WTC11 (cell line): ENCODE data around the gene DNAJC10.

Experiments
- CBFB ChIP-seq: sonication (generic); formaldehyde crosslinking; IDR thresholded peaks from 2 replicates; pipeline ENCODE4 v1.8.1; 2022; ENCODE audit warnings: mild to moderate bottlenecking, low read depth, missing genetic modification reagents
- NFATC4 ChIP-seq: fragments of 250-450 bp; sonication (Bioruptor Pico); IDR thresholded peaks from 2 replicates; pipeline ENCODE4 v1.9.0; 2021; ENCODE audit warnings: mild to moderate bottlenecking
- SP1 ChIP-seq: sonication (generic); formaldehyde crosslinking; conservative IDR thresholded peaks from 2 replicates; pipeline ENCODE4 v1.8.1; 2022; ENCODE audit warnings: missing genetic modification reagents
- ZBTB21 ChIP-seq: sonication (generic); formaldehyde crosslinking; IDR thresholded peaks from 2 replicates; pipeline ENCODE4 v1.8.1; 2023; ENCODE audit warnings: mild to moderate bottlenecking, missing genetic modification reagents, borderline replicate concordance
- ZNF121 ChIP-seq: sonication (generic); formaldehyde crosslinking; IDR thresholded peaks from 2 replicates; pipeline ENCODE4 v1.8.0; 2023; ENCODE audit warnings: missing genetic modification reagents
- TF ChIP-seq, protein P1 (sequence below): fragments of 200-600 bp; IDR thresholded peaks from 2 replicates; pipeline ENCODE4 v1.8.0; 2022; ENCODE audit warnings: antibody characterized with exemption
- TF ChIP-seq, protein P2 (sequence below): sonication (generic); formaldehyde crosslinking; IDR thresholded peaks from 2 replicates; pipeline ENCODE4 v1.8.0; 2022; ENCODE audit warnings: mild to moderate bottlenecking, missing genetic modification reagents
- TF ChIP-seq, protein P3 (sequence below): sonication (generic); formaldehyde crosslinking; IDR thresholded peaks from 2 replicates; pipeline ENCODE4 v1.8.0; 2022; ENCODE audit warnings: mild to moderate bottlenecking, missing genetic modification reagents
- TF ChIP-seq, protein P4 (sequence below): sonication (generic); formaldehyde crosslinking; IDR thresholded peaks from 2 replicates; pipeline ENCODE4 v1.8.1; 2023; ENCODE audit warnings: mild to moderate bottlenecking, missing genetic modification reagents, moderate library complexity

DNA sequence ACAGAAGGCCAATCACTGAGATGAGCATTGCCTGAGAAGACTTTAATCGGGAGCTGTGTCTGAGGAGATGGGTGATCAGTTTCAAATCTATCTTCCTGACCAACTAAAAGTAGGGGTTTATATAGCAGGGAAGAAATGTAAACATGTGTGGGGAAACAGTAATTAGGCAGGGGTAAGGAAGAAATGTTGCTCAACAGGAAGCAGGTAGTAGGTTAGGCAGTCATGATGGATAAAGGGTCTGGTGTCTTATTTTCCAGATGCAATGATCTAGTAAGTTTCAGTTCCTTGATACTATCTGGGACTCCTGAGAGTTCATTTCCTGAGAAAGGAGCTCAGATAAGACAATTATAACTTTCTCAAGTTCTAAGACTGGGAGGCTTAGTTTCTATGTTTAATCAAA, 33.8 kb upstream of the DNAJC10 start:
- TF ChIP-seq SP1 (CRISPR knock-in tag) (no peak), CBFB (CRISPR knock-in tag) (no peak), ZNF121 (CRISPR knock-in tag) (no peak), NFATC4 (CRISPR knock-in tag) (no peak), ZBTB21 (CRISPR knock-in tag) (no peak)
- TF ChIP-seq, protein P1, sequence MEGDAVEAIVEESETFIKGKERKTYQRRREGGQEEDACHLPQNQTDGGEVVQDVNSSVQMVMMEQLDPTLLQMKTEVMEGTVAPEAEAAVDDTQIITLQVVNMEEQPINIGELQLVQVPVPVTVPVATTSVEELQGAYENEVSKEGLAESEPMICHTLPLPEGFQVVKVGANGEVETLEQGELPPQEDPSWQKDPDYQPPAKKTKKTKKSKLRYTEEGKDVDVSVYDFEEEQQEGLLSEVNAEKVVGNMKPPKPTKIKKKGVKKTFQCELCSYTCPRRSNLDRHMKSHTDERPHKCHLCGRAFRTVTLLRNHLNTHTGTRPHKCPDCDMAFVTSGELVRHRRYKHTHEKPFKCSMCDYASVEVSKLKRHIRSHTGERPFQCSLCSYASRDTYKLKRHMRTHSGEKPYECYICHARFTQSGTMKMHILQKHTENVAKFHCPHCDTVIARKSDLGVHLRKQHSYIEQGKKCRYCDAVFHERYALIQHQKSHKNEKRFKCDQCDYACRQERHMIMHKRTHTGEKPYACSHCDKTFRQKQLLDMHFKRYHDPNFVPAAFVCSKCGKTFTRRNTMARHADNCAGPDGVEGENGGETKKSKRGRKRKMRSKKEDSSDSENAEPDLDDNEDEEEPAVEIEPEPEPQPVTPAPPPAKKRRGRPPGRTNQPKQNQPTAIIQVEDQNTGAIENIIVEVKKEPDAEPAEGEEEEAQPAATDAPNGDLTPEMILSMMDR, result no peak
- TF ChIP-seq, protein P2, sequence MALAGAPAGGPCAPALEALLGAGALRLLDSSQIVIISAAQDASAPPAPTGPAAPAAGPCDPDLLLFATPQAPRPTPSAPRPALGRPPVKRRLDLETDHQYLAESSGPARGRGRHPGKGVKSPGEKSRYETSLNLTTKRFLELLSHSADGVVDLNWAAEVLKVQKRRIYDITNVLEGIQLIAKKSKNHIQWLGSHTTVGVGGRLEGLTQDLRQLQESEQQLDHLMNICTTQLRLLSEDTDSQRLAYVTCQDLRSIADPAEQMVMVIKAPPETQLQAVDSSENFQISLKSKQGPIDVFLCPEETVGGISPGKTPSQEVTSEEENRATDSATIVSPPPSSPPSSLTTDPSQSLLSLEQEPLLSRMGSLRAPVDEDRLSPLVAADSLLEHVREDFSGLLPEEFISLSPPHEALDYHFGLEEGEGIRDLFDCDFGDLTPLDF (CRISPR knock-in tag), result no peak
- TF ChIP-seq, protein P3, sequence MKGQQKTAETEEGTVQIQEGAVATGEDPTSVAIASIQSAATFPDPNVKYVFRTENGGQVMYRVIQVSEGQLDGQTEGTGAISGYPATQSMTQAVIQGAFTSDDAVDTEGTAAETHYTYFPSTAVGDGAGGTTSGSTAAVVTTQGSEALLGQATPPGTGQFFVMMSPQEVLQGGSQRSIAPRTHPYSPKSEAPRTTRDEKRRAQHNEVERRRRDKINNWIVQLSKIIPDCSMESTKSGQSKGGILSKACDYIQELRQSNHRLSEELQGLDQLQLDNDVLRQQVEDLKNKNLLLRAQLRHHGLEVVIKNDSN, result no peak
- TF ChIP-seq, protein P4, sequence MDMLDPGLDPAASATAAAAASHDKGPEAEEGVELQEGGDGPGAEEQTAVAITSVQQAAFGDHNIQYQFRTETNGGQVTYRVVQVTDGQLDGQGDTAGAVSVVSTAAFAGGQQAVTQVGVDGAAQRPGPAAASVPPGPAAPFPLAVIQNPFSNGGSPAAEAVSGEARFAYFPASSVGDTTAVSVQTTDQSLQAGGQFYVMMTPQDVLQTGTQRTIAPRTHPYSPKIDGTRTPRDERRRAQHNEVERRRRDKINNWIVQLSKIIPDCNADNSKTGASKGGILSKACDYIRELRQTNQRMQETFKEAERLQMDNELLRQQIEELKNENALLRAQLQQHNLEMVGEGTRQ (CRISPR knock-in tag), result no peak
